HG02571 (cell line): ENCODE measurements around the gene SF3B1.
"Not testable (repeated sequence)": the region's sequence is repeated elsewhere in the genome, so short reads cannot be mapped to it uniquely, and the experiment has no call there.

Experiments used
- ATAC-seq: cut with Tn5 transposase; IDR thresholded peaks from one replicate; pipeline ENCODE4 v1.9.1; 2021; ENCODE audit warnings: mild to moderate bottlenecking, moderate library complexity; ENCODE audit not compliant: unreplicated experiment

Gene SF3B1

DNA sequence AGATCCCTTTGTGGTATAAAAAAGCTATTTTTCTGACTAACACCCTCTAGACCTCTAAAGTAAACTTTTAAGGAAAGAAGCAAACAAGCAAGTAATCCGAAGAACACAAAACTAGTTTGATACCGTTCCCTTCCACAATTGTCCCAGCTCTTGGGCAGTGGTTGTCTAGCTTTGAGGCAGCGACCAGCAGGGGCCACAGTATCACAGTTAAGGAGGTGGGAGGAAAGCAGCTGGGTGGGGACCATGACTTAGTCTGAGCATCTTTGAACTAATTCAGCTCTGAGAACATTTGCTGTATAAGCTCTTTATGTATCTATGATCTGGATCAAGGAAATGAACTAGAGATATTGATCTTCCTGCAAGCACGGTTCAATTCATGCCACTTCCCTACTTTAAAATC is 51.0 kb downstream of the SF3B1 start:
- ATAC-seq = no peak

DNA sequence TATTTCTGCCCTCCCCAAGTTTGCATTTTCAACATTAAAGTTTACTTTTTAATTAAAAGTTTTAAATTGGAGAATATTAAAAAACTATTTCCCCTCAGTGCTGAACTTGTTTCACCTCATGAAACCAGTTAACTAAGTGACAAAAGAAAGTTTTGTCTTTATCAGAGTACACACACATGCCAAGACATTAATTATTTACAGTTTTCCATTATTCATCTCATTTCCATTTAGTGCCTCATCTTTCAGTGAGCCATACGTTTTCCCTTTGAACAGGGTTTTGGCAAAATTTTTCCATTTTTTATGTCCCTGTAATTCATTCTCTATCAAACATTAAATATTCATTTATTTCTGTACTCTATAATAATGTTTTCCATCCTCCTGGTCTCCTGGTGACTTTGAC is 53.2 kb downstream of the SF3B1 start:
- no peak for ATAC-seq

DNA sequence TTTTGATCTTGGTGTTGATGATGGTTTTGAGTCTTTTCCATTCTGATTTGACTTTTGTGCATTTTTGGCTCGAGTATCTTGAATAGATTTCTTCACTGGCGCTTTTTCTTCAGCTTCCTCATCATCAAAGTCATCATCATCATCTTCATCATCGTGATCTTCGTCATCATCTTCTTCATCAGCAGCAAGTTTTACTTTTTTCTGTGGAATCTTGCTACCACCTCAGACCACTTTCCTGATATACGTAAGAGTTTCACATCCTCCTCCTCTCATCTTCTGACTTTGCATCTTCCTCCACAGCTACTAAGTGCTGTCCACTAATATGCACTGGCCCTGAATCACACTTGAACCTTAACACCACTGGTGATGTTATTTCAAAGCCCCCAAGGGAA is 54.9 kb downstream of the SF3B1 start:
- ATAC-seq = not testable (repeated sequence)

GRCh38 chr2:197379308-197379917 is 55.4 kb downstream of the SF3B1 start:
- not testable (repeated sequence) for ATAC-seq

- no peak for ATAC-seq
These were observed 56.1 kb downstream of the SF3B1 start for GRCh38 chr2:197378494-197379307.

DNA sequence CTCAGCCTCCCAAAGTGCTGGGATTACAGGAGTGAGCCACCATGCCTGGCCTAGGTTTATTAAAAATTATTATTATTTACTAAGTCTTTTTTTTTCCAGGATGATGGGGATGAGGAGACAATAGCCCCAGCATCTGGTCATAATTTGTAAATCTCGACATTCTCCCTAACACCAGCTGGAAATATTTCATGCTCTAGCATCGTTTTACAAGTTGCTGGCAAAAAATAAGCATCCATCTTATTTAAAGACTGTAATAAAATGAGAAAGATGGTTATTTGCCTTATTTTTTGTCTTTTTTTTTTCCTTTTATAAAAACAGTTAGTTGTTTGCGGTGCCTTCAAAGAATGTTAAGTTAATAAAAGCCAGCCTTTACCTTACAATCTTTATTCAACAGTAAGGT is 56.7 kb downstream of the SF3B1 start:
- no peak for ATAC-seq

- ATAC-seq = no peak
These were observed 57.2 kb downstream of the SF3B1 start for GRCh38 chr2:197377670-197378069.

DNA sequence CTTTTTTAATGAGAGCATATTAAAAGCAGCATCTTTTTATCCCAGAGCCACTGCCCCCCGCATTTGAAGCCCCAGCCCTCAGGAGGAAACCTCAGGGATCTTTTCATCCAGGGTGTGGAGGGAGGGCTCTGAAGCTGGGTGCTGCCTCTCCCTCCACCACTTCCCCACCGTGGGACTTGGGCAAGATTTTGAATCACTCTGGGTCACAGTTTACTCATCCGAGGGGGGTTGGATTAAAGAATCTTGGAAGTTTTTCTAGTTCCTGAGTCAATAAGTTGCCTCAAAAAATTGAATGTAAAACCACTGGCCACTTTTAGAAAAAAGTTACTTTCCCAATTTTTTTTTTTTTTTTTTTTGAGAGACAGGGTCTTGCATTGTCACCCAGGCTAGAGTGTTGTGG is 62.2 kb downstream of the SF3B1 start:
- ATAC-seq = no peak

DNA sequence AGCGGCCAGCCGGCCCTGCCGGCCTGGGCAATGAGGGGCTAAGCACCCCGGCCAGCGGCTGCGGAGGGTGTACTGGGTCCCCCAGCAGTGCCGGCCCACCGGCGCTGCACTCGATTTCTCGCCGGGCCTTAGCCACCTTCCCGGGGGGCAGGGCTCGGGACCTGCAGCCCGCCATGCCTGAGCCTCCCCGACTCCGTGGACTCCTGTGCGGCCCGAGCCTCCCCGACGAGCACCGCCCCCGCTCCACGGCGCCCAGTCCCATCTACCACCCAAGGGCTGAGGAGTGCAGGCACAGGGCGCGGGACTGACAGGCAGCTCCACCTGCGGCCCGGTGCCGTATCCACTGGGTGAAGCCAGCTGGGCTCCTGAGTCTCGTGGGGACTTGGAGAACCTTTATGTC is 64.2 kb downstream of the SF3B1 start:
- not testable (repeated sequence) for ATAC-seq

GRCh38 chr2:197369933-197370320 is 64.9 kb downstream of the SF3B1 start:
- no peak for ATAC-seq

DNA sequence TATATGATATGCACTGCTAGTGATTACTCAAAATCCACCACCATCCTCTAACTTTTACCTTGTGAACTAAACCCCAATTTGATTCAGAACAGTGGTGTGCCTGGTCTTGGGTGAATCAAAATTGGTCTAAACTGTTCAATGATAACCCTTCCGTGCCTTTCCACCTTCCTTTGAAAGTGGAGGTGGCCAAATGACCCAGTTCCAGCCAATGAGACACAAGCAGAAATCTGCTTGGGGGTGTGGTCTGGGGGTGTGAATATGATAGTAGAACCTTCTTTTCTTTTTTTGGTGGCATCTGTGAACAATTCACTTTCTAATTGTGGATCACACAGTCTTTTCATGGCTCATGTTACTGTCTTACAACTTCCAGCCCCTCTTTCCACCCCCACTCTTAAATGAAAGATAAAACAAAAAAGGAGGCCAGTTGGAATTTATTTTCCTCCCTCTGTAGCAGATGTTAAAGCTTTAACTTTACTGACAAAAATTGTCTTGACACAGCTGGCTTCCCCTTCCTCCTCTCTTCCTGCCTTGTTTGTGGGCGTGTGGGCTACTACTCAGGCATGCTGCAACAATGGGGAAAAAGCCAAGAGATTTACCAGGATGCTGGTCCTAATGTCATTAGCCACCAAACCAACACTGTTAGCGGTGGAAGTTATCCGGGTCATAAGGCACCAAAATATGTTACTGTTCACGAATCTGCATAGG is 65.4 kb downstream of the SF3B1 start:
- no peak for ATAC-seq

- ATAC-seq = no peak
These were observed 66.4 kb downstream of the SF3B1 start for GRCh38 chr2:197368412-197368811.

DNA sequence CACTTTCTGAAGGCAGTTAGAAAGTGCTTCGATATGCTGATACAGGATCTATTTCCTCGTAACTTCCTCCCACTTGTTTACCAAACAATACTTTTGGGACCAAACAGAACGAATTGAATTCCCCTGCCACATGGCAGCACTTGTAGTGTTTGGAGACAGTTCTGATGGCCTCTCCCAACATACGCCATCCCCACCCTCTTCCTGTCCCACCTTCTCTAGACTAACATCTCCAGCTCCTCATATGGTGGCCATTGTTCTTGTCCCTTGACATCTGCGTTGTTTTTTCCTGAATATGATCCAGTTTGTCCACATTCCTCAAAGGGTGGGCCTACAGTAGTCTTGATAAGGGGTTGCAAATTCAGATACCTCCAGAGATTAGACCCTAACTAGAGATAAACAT is 70.8 kb downstream of the SF3B1 start:
- ATAC-seq = no peak

GRCh38 chr2:197360744-197361156 is 74.1 kb downstream of the SF3B1 start:
- ATAC-seq = peak; percentile 80

- ATAC-seq = no peak
These were observed 75.0 kb downstream of the SF3B1 start for GRCh38 chr2:197359859-197360258.

DNA sequence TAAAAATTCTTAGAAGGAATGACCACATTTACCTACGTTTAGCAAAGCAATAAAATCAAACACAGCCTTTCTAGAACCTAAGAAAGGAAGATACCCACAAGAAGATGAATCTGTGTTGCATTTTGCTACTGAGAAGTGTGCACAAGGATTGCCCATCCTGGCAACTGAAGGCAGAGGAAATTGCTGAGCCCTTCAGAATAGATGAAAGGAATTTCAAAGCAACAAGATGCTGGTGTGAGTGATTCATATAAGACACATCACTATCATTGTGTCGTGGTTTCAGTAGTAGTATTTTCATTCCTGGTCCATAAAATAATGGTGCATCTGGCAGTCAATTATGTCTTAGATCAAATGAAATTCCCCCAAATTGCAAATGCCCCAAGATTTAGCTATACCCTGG is 75.9 kb downstream of the SF3B1 start:
- no peak for ATAC-seq

GRCh38 chr2:197357986-197358385 is 76.8 kb downstream of the SF3B1 start:
- no peak for ATAC-seq

- no peak for ATAC-seq
These were observed 78.7 kb downstream of the SF3B1 start for GRCh38 chr2:197356136-197356535.

DNA sequence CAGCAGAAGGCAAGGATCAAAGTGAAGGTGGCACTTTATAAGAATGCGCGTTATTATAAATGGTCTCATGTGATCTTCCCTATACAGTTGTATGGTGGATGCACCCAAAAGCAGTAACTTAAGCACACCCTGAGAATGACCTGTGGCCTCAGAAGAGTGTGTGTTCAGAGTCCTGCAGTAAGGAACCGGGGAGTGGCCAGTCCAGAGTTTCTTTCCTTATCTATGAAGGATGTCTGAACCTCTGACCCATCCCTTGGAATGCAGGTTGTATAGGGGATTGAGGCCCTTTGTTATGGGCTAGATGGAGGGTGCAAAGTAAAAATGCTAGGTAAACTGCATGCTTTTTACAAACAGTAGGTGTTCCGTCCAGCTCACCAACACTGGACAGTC is 80.7 kb downstream of the SF3B1 start:
- ATAC-seq = no peak

- no peak for ATAC-seq
These were observed 81.2 kb downstream of the SF3B1 start for GRCh38 chr2:197353393-197354168.

DNA sequence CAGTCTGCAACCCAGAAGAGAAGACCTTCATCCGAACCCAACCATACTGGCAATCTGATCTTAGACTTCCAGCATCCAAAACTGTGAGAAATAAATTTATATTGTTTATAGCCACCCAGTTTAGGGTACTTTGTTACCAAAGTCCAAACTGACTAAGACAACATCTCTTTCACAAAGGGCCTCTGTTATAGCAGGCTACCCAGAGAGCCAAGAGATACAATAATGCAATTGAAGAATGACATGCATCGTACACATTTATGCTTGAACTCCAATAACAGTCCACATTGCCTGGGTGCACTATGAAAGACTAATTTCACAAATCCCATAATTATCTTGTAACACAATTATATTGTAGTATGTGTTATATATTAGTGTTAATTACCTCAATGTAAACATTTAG is 85.1 kb downstream of the SF3B1 start:
- no peak for ATAC-seq
